ENCODE results near the gene MACROD2. TPM values are rescaled to one million over a fixed set of nuclear protein-coding genes. Genes with fewer than 3 reads are reported as not detected.

MACROD2 gene
- total RNA-seq, 1 donor from 2014 or later = 6.4 TPM

DNA sequence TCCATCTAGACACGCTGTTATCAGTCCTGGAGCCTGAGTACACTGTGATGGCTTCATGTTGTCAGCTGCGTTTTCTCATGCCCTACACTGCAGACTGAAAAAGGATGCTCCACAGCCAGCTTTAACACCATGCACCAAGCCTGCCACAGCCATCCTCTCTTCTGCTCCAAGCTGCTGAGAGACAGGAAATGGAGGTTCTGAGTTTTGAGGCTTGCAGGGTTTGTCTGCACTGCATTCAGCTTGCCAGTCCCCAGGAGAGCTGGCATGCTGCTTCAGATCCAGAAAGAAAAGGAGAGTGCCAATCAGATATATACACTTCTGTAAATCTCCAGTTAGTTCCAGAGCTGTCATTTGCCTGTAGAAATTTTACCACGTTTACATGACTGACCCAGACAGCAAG is 892.8 kb downstream of the MACROD2 start:
- DNase-seq (ENCODE audit: low read depth, low spot score) = no peak
- Mint-ChIP-seq H3K36me3 (ENCODE audit: low read depth) (peaks cover 2% of the 10 kb centered on the region), H3K4me3 (no peak overlapping the region), H3K27ac (ENCODE audit: unreplicated experiment) (peak overlapping the region; percentile 73), H3K27me3 (ENCODE audit: low read depth) (no peaks in the 10 kb centered on the region), H3K9me3 (peaks cover 3% of the 10 kb centered on the region), H3K4me1 (no peaks in the 10 kb centered on the region)
- TF ChIP-seq, protein P1, sequence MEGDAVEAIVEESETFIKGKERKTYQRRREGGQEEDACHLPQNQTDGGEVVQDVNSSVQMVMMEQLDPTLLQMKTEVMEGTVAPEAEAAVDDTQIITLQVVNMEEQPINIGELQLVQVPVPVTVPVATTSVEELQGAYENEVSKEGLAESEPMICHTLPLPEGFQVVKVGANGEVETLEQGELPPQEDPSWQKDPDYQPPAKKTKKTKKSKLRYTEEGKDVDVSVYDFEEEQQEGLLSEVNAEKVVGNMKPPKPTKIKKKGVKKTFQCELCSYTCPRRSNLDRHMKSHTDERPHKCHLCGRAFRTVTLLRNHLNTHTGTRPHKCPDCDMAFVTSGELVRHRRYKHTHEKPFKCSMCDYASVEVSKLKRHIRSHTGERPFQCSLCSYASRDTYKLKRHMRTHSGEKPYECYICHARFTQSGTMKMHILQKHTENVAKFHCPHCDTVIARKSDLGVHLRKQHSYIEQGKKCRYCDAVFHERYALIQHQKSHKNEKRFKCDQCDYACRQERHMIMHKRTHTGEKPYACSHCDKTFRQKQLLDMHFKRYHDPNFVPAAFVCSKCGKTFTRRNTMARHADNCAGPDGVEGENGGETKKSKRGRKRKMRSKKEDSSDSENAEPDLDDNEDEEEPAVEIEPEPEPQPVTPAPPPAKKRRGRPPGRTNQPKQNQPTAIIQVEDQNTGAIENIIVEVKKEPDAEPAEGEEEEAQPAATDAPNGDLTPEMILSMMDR (conservative IDR thresholded peaks at IDR 0.05) = no peak

DNA sequence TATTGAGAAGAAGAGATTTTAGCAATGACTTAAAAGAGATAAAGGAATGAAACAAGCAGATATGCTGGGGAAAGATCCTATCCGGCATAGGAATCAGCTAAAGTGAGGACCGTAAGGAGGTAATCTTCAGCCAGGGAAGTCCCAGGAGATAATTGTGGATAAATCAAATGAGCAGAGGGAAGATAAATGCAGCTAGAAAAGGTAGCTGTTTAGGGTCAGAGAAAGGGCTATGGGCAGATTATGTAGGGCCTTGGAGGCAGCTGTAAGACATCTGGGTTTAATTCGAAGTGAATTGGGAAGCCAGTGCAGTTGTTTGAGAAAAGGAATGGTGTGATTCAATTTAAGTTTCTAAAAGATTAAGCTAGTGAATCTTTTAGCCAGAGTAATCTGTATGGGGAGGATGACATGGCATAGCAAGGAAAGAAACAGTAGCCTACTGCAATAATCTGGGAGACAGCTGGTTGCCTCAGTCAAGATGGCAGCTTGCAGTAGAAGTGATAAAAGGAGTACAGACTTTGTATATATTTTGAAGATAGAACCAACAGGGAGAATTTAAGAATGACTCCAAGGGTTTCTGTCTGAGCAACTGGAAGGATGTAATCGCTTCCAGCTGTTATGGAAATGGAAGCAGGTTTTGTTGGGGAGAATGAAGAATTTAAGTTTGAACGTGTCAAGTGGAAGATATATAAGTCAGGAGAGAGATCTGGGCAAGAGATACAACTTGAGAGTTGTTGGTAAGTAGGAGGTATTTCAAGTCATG is 894.4 kb downstream of the MACROD2 start:
- Mint-ChIP-seq H3K4me3 (no peak overlapping the region), H3K27me3 (ENCODE audit: low read depth) (no peaks in the 10 kb centered on the region), H3K27ac (ENCODE audit: unreplicated experiment) (no peak overlapping the region), H3K9me3 (peaks cover 3% of the 10 kb centered on the region), H3K4me1 (no peaks in the 10 kb centered on the region), H3K36me3 (ENCODE audit: low read depth) (peaks cover 2% of the 10 kb centered on the region)
- TF ChIP-seq, protein P1 (conservative IDR thresholded peaks at IDR 0.05) = no peak
- no peak for DNase-seq (ENCODE audit: low read depth, low spot score)

DNA sequence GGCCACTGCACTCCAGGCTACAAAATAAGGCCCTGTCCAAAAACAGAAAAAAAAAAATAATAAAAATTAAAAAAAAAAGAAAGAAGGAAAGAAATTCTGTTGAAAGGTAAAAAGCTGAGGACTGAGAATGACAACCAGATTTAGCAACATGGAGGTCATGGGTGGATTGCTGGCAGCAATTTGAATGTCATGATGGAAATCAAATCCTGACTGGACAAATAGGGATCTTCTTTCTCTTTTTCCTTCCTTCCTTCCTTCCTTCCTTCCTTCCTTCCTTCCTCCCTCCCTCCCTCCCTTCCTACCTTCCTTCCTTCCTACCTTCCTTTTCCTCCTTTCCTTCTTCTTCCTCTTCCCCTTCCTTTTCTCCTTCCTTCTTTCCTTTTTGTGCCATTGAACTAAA is 895.4 kb downstream of the MACROD2 start:
- DNase-seq (ENCODE audit: low read depth, low spot score) = no peak
- Mint-ChIP-seq H3K4me3 (no peak overlapping the region), H3K9me3 (no peaks in the 10 kb centered on the region), H3K4me1 (no peaks in the 10 kb centered on the region), H3K27ac (ENCODE audit: unreplicated experiment) (no peak overlapping the region), H3K36me3 (ENCODE audit: low read depth) (no peaks in the 10 kb centered on the region), H3K27me3 (ENCODE audit: low read depth) (no peaks in the 10 kb centered on the region)
- TF ChIP-seq, protein P1 (conservative IDR thresholded peaks at IDR 0.05) = no peak

DNA sequence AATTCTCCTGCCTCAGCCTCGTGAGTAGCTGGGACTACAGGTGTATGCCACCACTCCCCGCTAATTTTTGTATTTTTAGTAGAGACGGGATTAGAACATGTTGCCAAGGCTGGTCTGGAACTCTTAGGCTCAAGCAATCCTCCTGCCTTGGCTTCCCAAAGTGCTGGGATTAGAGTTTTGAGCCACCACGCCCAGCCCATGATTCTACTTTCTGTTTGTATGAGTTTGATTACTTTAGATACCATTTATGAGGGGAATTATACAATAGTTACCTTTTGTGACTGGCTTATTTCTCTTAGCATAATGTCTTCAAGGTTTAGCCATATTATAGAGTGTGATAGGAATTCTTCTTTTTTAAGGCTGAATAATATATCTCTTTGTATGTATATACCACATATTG is 897.5 kb downstream of the MACROD2 start:
- no peak for DNase-seq (ENCODE audit: low read depth, low spot score)
- no peak overlapping the region for H3K27ac Mint-ChIP-seq (ENCODE audit: unreplicated experiment)
- no peaks in the 10 kb centered on the region for H3K9me3 Mint-ChIP-seq
- no peak overlapping the region for H3K4me3 Mint-ChIP-seq
- no peaks in the 10 kb centered on the region for H3K36me3 Mint-ChIP-seq (ENCODE audit: low read depth)
- TF ChIP-seq, protein P1 (conservative IDR thresholded peaks at IDR 0.05) = no peak
- H3K27me3 Mint-ChIP-seq (ENCODE audit: low read depth) = no peaks in the 10 kb centered on the region
- no peaks in the 10 kb centered on the region for H3K4me1 Mint-ChIP-seq

DNA sequence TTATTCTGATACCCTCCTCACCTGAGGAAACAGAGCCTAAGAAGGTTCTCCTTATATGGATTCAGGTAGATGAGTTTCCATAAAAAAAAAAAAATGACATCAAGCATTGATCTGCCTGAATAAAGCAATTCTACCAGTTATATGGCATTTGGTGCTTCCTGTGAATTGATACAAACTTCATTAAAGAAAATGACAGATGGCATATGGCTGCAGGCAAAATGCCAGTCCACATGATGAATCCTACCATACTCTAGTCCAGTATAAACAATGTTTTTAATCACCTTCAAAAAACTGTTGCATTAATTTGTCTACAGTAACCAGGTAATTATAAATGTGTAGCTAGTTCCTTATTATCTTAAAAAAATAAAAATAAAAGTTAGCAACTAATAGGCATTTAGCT is 901.3 kb downstream of the MACROD2 start:
- Mint-ChIP-seq H3K36me3 (ENCODE audit: low read depth) (no peaks in the 10 kb centered on the region), H3K27ac (ENCODE audit: unreplicated experiment) (no peak overlapping the region), H3K27me3 (ENCODE audit: low read depth) (no peaks in the 10 kb centered on the region), H3K4me3 (no peak overlapping the region), H3K9me3 (peaks cover 2% of the 10 kb centered on the region), H3K4me1 (no peaks in the 10 kb centered on the region)
- TF ChIP-seq, protein P1 (conservative IDR thresholded peaks at IDR 0.05) = no peak
- DNase-seq (ENCODE audit: low read depth, low spot score) = no peak

Data from neural crest cell (in vitro differentiated cells).